ENCODE results near the gene ARID3B. TPM values are rescaled to one million over a fixed set of nuclear protein-coding genes. Genes with fewer than 3 reads are reported as not detected.

ARID3B gene
- total RNA-seq, 1 experiment from 2014 or later: 12.7 TPM

DNA sequence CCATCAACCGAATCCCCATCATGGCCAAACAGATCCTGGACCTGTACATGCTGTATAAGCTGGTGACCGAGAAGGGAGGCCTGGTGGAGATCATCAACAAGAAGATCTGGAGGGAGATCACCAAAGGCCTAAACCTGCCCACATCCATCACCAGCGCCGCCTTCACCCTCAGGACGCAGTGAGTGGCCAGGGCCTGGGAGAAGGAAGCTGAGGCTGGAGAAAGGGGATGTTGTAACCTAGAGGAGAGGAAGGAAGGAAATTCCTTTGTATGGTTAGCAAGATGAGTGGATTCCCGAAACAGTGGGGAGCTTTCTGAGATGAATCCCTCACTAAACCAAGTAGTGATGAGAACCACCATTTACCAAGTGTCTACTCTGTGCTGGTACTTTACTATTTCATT is 48.8 kb downstream of the ARID3B start:
- Histone ChIP-seq H3K4me3 (ENCODE audit: low read depth in 2 of 2, low read length in 2 of 2) (no peak overlapping the region), H3K4me1 (ENCODE audit: control insufficient read depth, insufficient read depth, low read length) (no peaks in the 10 kb centered on the region), H3K9me3 (ENCODE audit: control insufficient read depth, insufficient read depth, low read depth, low read length) (no peaks in the 10 kb centered on the region), H3K27ac (ENCODE audit: low read length) (no peak overlapping the region), H3K36me3 (ENCODE audit: control insufficient read depth, insufficient read depth, low read length) (peaks cover 11% of the 10 kb centered on the region), H3K27me3 (ENCODE audit: control insufficient read depth, insufficient read depth, low read length) (no peaks in the 10 kb centered on the region)
- ChIA-PET CTCF (no interaction called here), POLR2A (interaction anchor here (0.6 kb wide), 1 partner anchor 33 kb away, joined by 3 read pairs; no protein-coding TSS in a partner anchor)
- intact Hi-C loops (cut with micrococcal nuclease; ENCODE audit: unreplicated experiment): no loop called here
- in situ Hi-C loops (cut with HindIII; ENCODE audit: low pct_unique_long_range_greater_than_20kb, low sequenced_read_pairs): no loop called here
- ATAC-seq: no peak
- TF ChIP-seq SIN3A (IDR thresholded peaks at IDR 0.05; ENCODE audit: borderline replicate concordance, insufficient read depth, low read depth, low read length) (no peak), POLR2AphosphoS5 (IDR thresholded peaks at IDR 0.05; ENCODE audit: low read depth, low read length) (no peak), REST (IDR thresholded peaks at IDR 0.05; ENCODE audit: insufficient read depth in 1 of 2, low read depth in 2 of 2, low read length in 1 of 2) (no peak), TCF7L2 (IDR thresholded peaks at IDR 0.05; ENCODE audit: low read depth, low read length) (no peak)
- TF ChIP-seq, protein P1, sequence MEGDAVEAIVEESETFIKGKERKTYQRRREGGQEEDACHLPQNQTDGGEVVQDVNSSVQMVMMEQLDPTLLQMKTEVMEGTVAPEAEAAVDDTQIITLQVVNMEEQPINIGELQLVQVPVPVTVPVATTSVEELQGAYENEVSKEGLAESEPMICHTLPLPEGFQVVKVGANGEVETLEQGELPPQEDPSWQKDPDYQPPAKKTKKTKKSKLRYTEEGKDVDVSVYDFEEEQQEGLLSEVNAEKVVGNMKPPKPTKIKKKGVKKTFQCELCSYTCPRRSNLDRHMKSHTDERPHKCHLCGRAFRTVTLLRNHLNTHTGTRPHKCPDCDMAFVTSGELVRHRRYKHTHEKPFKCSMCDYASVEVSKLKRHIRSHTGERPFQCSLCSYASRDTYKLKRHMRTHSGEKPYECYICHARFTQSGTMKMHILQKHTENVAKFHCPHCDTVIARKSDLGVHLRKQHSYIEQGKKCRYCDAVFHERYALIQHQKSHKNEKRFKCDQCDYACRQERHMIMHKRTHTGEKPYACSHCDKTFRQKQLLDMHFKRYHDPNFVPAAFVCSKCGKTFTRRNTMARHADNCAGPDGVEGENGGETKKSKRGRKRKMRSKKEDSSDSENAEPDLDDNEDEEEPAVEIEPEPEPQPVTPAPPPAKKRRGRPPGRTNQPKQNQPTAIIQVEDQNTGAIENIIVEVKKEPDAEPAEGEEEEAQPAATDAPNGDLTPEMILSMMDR (IDR thresholded peaks at IDR 0.05): no peak
- no TSS peak for BruUV-seq (replicated peaks)
- no peak for DNase-seq (ENCODE audit: low read depth, low spot score)

- Histone ChIP-seq H3K4me1 (ENCODE audit: control insufficient read depth, insufficient read depth, low read length) (no peaks in the 10 kb centered on the region), H3K4me3 (ENCODE audit: low read depth in 2 of 2, low read length in 2 of 2) (no peak overlapping the region), H3K9me3 (ENCODE audit: control insufficient read depth, insufficient read depth, low read depth, low read length) (no peaks in the 10 kb centered on the region), H3K36me3 (ENCODE audit: control insufficient read depth, insufficient read depth, low read length) (peaks cover 6% of the 10 kb centered on the region; the same call in 1 of the 2 replicates), H3K27me3 (ENCODE audit: control insufficient read depth, insufficient read depth, low read length) (no peaks in the 10 kb centered on the region), H3K27ac (ENCODE audit: low read length) (no peak overlapping the region)
- TF ChIP-seq POLR2AphosphoS5 (IDR thresholded peaks at IDR 0.05; ENCODE audit: low read depth, low read length) (no peak), REST (IDR thresholded peaks at IDR 0.05; ENCODE audit: insufficient read depth in 1 of 2, low read depth in 2 of 2, low read length in 1 of 2) (no peak), SIN3A (IDR thresholded peaks at IDR 0.05; ENCODE audit: borderline replicate concordance, insufficient read depth, low read depth, low read length) (no peak), TCF7L2 (IDR thresholded peaks at IDR 0.05; ENCODE audit: low read depth, low read length) (no peak)
- TF ChIP-seq, protein P1 (IDR thresholded peaks at IDR 0.05): no peak
- intact Hi-C loops (cut with micrococcal nuclease; ENCODE audit: unreplicated experiment) (no loop called here), in situ Hi-C loops (cut with HindIII; ENCODE audit: low pct_unique_long_range_greater_than_20kb, low sequenced_read_pairs) (no loop called here)
- DNase-seq (ENCODE audit: low read depth, low spot score) (no peak), ATAC-seq (no peak)
- no TSS peak for BruUV-seq (replicated peaks)
- ChIA-PET POLR2A (no interaction called here), CTCF (no interaction called here)
Observed at GRCh38 chr15:74592222-74592621, 51.2 kb downstream of the ARID3B start.

Measured in Panc1 (cell line).